Activated naive CD8-positive, alpha-beta T cell treated with anti-CD3 and anti-CD28 coated beads, Interleukin-2, amount 10 ng/mL, durations not matched to agents 7 days and 5 days (primary cell): ENCODE results near the gene HS3ST4. TPM values are rescaled to one million over a fixed set of nuclear protein-coding genes. Genes with fewer than 3 reads are reported as not detected.
"Not testable (repeated sequence)": the region's sequence is repeated elsewhere in the genome, so short reads cannot be mapped to it uniquely, and the experiment has no call there.

ENCODE experiments used
- ATAC-seq: fragments of 150-1000 bp; cut with Tn5 transposase; one replicate; pipeline ENCODE4 v1.10.0; 2021; ENCODE audit warnings: low read depth, moderate library complexity
- POLR2A ChIA-PET: fragments of 350-600 bp; sonication (Branson Sonifier 250); formaldehyde crosslinking; loops from one replicate; lab custom pipeline; 2021; ENCODE audit warnings: antibody characterized with exemption; lab: Charles Lee
- DNase-seq: peaks from one replicate; pipeline ENCODE4 v3.0.0; 2021
- H3K27ac Mint-ChIP-seq: one replicate; pipeline ENCODE4 v1.8.0; 2022; ENCODE audit warnings: mild to moderate bottlenecking, mixed read lengths
- H3K27me3 Mint-ChIP-seq: one replicate; pipeline ENCODE4 v1.8.0; 2022; ENCODE audit warnings: mild to moderate bottlenecking, moderate library complexity, mixed read lengths
- H3K36me3 Mint-ChIP-seq: one replicate; pipeline ENCODE4 v1.8.0; 2021; ENCODE audit warnings: mild to moderate bottlenecking, mixed read lengths
- H3K4me1 Mint-ChIP-seq: one replicate; pipeline ENCODE4 v1.8.0; 2021; ENCODE audit warnings: mixed read lengths
- H3K4me3 Mint-ChIP-seq: one replicate; pipeline ENCODE4 v1.8.0; 2022; ENCODE audit warnings: mild to moderate bottlenecking, moderate library complexity, mixed read lengths
- H3K9me3 Mint-ChIP-seq: one replicate; pipeline ENCODE4 v1.8.0; 2021; ENCODE audit warnings: mixed read lengths
- total RNA-seq, 2 experiments: library from RNA; stranded (reverse); gene quantifications; one replicate each; pipeline ENCODE4 v1.2.3, GENCODE V29; 2021

The HS3ST4 gene
- total RNA-seq, 2 experiments from 2014 or later = not detected

- ATAC-seq (no peak), DNase-seq (no peak)
- Mint-ChIP-seq H3K9me3 (peaks cover 3% of the 10 kb centered on the region), H3K36me3 (no peaks in the 10 kb centered on the region), H3K27ac (no peak overlapping the region), H3K27me3 (no peaks in the 10 kb centered on the region), H3K4me3 (no peak overlapping the region), H3K4me1 (no peaks in the 10 kb centered on the region)
- POLR2A ChIA-PET = no interaction called here
Observed at GRCh38 chr16:25750488-25751216, 58.9 kb downstream of the HS3ST4 start.

- H3K27me3 Mint-ChIP-seq = no peaks in the 10 kb centered on the region
- H3K36me3 Mint-ChIP-seq = no peaks in the 10 kb centered on the region
- H3K9me3 Mint-ChIP-seq = peaks cover 3% of the 10 kb centered on the region
- no peak overlapping the region for H3K27ac Mint-ChIP-seq
- POLR2A ChIA-PET = no interaction called here
- no peaks in the 10 kb centered on the region for H3K4me1 Mint-ChIP-seq
- no peak for DNase-seq
- ATAC-seq = no peak
- H3K4me3 Mint-ChIP-seq = no peak overlapping the region
Observed at GRCh38 chr16:25751230-25751835, 59.6 kb downstream of the HS3ST4 start.

GRCh38 chr16:25764466-25764865 is 72.7 kb downstream of the HS3ST4 start:
- DNase-seq = no peak
- Mint-ChIP-seq H3K27me3 (peaks cover 1% of the 10 kb centered on the region), H3K9me3 (no peaks in the 10 kb centered on the region), H3K4me3 (no peak overlapping the region), H3K36me3 (no peaks in the 10 kb centered on the region), H3K4me1 (no peaks in the 10 kb centered on the region), H3K27ac (no peak overlapping the region)
- POLR2A ChIA-PET = no interaction called here
- no peak for ATAC-seq

GRCh38 chr16:25771216-25771615 is 79.5 kb downstream of the HS3ST4 start:
- no peak overlapping the region for H3K27ac Mint-ChIP-seq
- H3K36me3 Mint-ChIP-seq = no peaks in the 10 kb centered on the region
- H3K9me3 Mint-ChIP-seq = no peaks in the 10 kb centered on the region
- POLR2A ChIA-PET = no interaction called here
- H3K4me1 Mint-ChIP-seq = no peaks in the 10 kb centered on the region
- no peak overlapping the region for H3K4me3 Mint-ChIP-seq
- DNase-seq (no peak), ATAC-seq (no peak)
- H3K27me3 Mint-ChIP-seq = no peaks in the 10 kb centered on the region

- no peak overlapping the region for H3K27ac Mint-ChIP-seq
- ATAC-seq (no peak), DNase-seq (no peak)
- POLR2A ChIA-PET = no interaction called here
- H3K4me3 Mint-ChIP-seq = no peak overlapping the region
- H3K4me1 Mint-ChIP-seq = no peaks in the 10 kb centered on the region
- H3K27me3 Mint-ChIP-seq = no peaks in the 10 kb centered on the region
- no peaks in the 10 kb centered on the region for H3K36me3 Mint-ChIP-seq
- peaks cover under 1% of the 10 kb centered on the region for H3K9me3 Mint-ChIP-seq
Observed at GRCh38 chr16:25771812-25772568, 80.2 kb downstream of the HS3ST4 start.

- H3K9me3 Mint-ChIP-seq, H3K27ac Mint-ChIP-seq, ATAC-seq, DNase-seq, POLR2A ChIA-PET, H3K36me3 Mint-ChIP-seq, H3K27me3 Mint-ChIP-seq, H3K4me3 Mint-ChIP-seq, H3K4me1 Mint-ChIP-seq: not testable (repeated sequence)
Observed at GRCh38 chr16:25776214-25776613, 84.5 kb downstream of the HS3ST4 start.

GRCh38 chr16:25783226-25783625 is 91.5 kb downstream of the HS3ST4 start:
- peaks cover 2% of the 10 kb centered on the region for H3K27me3 Mint-ChIP-seq
- POLR2A ChIA-PET = no interaction called here

GRCh38 chr16:25785361-25785760 is 93.6 kb downstream of the HS3ST4 start:
- Mint-ChIP-seq H3K4me3 (no peak overlapping the region), H3K4me1 (no peaks in the 10 kb centered on the region), H3K27ac (no peak overlapping the region), H3K36me3 (no peaks in the 10 kb centered on the region), H3K27me3 (no peaks in the 10 kb centered on the region), H3K9me3 (peaks cover 2% of the 10 kb centered on the region)
- POLR2A ChIA-PET = no interaction called here
- ATAC-seq = no peak
- no peak for DNase-seq

More at GRCh38 chr16:25783226-25783625, 91.5 kb downstream of the HS3ST4 start:
- H3K36me3 Mint-ChIP-seq = no peaks in the 10 kb centered on the region
- no peaks in the 10 kb centered on the region for H3K4me1 Mint-ChIP-seq
- DNase-seq (no peak), ATAC-seq (no peak)
- H3K27ac Mint-ChIP-seq = no peak overlapping the region
- H3K4me3 Mint-ChIP-seq = no peak overlapping the region
- H3K9me3 Mint-ChIP-seq = peaks cover 2% of the 10 kb centered on the region

- peaks cover under 1% of the 10 kb centered on the region for H3K9me3 Mint-ChIP-seq
- POLR2A ChIA-PET = no interaction called here
- ATAC-seq (no peak), DNase-seq (no peak)
- H3K36me3 Mint-ChIP-seq = no peaks in the 10 kb centered on the region
- H3K4me1 Mint-ChIP-seq = no peaks in the 10 kb centered on the region
- no peak overlapping the region for H3K4me3 Mint-ChIP-seq
- peaks cover 4% of the 10 kb centered on the region for H3K27me3 Mint-ChIP-seq
- no peak overlapping the region for H3K27ac Mint-ChIP-seq
Observed at GRCh38 chr16:25786748-25787147, 95.0 kb downstream of the HS3ST4 start.

GRCh38 chr16:25788637-25789036 is 96.9 kb downstream of the HS3ST4 start:
- Mint-ChIP-seq H3K4me3 (no peak overlapping the region), H3K9me3 (no peaks in the 10 kb centered on the region), H3K4me1 (no peaks in the 10 kb centered on the region), H3K27ac (no peak overlapping the region), H3K27me3 (peaks cover 4% of the 10 kb centered on the region), H3K36me3 (no peaks in the 10 kb centered on the region)
- ATAC-seq (no peak), DNase-seq (no peak)
- POLR2A ChIA-PET = no interaction called here

GRCh38 chr16:25796239-25796638 is 104.5 kb downstream of the HS3ST4 start:
- no peaks in the 10 kb centered on the region for H3K4me1 Mint-ChIP-seq
- no peak for DNase-seq
- POLR2A ChIA-PET = no interaction called here
- H3K36me3 Mint-ChIP-seq = no peaks in the 10 kb centered on the region
- H3K4me3 Mint-ChIP-seq = no peak overlapping the region
- no peaks in the 10 kb centered on the region for H3K9me3 Mint-ChIP-seq
- peaks cover 3% of the 10 kb centered on the region for H3K27me3 Mint-ChIP-seq
- H3K27ac Mint-ChIP-seq = no peak overlapping the region
- no peak for ATAC-seq

GRCh38 chr16:25798065-25798464 is 106.3 kb downstream of the HS3ST4 start:
- ATAC-seq (no peak), DNase-seq (no peak)
- POLR2A ChIA-PET = no interaction called here
- Mint-ChIP-seq H3K4me3 (no peak overlapping the region), H3K27me3 (peaks cover 2% of the 10 kb centered on the region), H3K9me3 (no peaks in the 10 kb centered on the region), H3K27ac (no peak overlapping the region), H3K36me3 (no peaks in the 10 kb centered on the region), H3K4me1 (no peaks in the 10 kb centered on the region)

GRCh38 chr16:25799816-25800215 is 108.1 kb downstream of the HS3ST4 start:
- POLR2A ChIA-PET = no interaction called here
- Mint-ChIP-seq H3K36me3 (no peaks in the 10 kb centered on the region), H3K27me3 (peaks cover 2% of the 10 kb centered on the region), H3K4me3 (no peak overlapping the region), H3K27ac (no peak overlapping the region), H3K9me3 (no peaks in the 10 kb centered on the region), H3K4me1 (no peaks in the 10 kb centered on the region)
- DNase-seq (no peak), ATAC-seq (no peak)

GRCh38 chr16:25812215-25812614 is 120.5 kb downstream of the HS3ST4 start:
- Mint-ChIP-seq H3K9me3 (no peaks in the 10 kb centered on the region), H3K4me1 (no peaks in the 10 kb centered on the region), H3K4me3 (no peak overlapping the region), H3K27me3 (no peaks in the 10 kb centered on the region), H3K36me3 (no peaks in the 10 kb centered on the region), H3K27ac (no peak overlapping the region)
- ATAC-seq = no peak
- POLR2A ChIA-PET = no interaction called here
- DNase-seq = no peak
